NCI-H526 treated with DMSO at 0.1 percent for 48 hours (cell line): Measurements from ENCODE around the gene PTPRT.
A peak's percentile ranks its signal among the peaks of the same experiment; 100 is the strongest.

Experiments
- DNase-seq: peaks from one replicate; lab custom pipeline; 2025; lab: John Stamatoyannopoulos, UW

The PTPRT gene

GRCh38 chr20:42191140-42191860 lies 998.4 kb downstream of the PTPRT start:
- peak; percentile 9 for DNase-seq

GRCh38 chr20:42190084-42190483 lies 999.6 kb downstream of the PTPRT start:
- DNase-seq, result no peak

GRCh38 chr20:42186337-42186736 lies 1003.4 kb downstream of the PTPRT start:
- DNase-seq, result no peak

GRCh38 chr20:42183147-42183546 lies 1006.6 kb downstream of the PTPRT start:
- DNase-seq, result no peak

GRCh38 chr20:42181064-42181463 lies 1008.6 kb downstream of the PTPRT start:
- DNase-seq, result no peak

GRCh38 chr20:42179768-42180167 lies 1009.9 kb downstream of the PTPRT start:
- DNase-seq, result no peak

- DNase-seq, result no peak
Measured at GRCh38 chr20:42173440-42173839, 1016.3 kb downstream of the PTPRT start.

- DNase-seq, result no peak
Measured at GRCh38 chr20:42164121-42164890, 1025.4 kb downstream of the PTPRT start.

- DNase-seq, result no peak
Measured at GRCh38 chr20:42161228-42161829, 1028.4 kb downstream of the PTPRT start.

- no peak for DNase-seq
Measured at GRCh38 chr20:42159808-42160207, 1029.9 kb downstream of the PTPRT start.

- no peak for DNase-seq
Measured at GRCh38 chr20:42158272-42158671, 1031.4 kb downstream of the PTPRT start.

GRCh38 chr20:42155586-42155985 lies 1034.1 kb downstream of the PTPRT start:
- DNase-seq, result no peak

GRCh38 chr20:42152575-42152974 lies 1037.1 kb downstream of the PTPRT start:
- DNase-seq, result no peak

- no peak for DNase-seq
Measured at GRCh38 chr20:42150230-42150629, 1039.5 kb downstream of the PTPRT start.

GRCh38 chr20:42138729-42139128 lies 1051.0 kb downstream of the PTPRT start:
- no peak for DNase-seq

GRCh38 chr20:42134265-42135098 lies 1055.2 kb downstream of the PTPRT start:
- DNase-seq, result no peak

- DNase-seq, result no peak
Measured at GRCh38 chr20:42130810-42131596, 1058.7 kb downstream of the PTPRT start.

- DNase-seq, result no peak
Measured at GRCh38 chr20:42125426-42125825, 1064.3 kb downstream of the PTPRT start.

- no peak for DNase-seq
Measured at GRCh38 chr20:42123981-42124473, 1065.7 kb downstream of the PTPRT start.

- no peak for DNase-seq
Measured at GRCh38 chr20:42118409-42119125, 1071.1 kb downstream of the PTPRT start.
